Measurements from ENCODE around the gene F2.

The F2 gene

DNA sequence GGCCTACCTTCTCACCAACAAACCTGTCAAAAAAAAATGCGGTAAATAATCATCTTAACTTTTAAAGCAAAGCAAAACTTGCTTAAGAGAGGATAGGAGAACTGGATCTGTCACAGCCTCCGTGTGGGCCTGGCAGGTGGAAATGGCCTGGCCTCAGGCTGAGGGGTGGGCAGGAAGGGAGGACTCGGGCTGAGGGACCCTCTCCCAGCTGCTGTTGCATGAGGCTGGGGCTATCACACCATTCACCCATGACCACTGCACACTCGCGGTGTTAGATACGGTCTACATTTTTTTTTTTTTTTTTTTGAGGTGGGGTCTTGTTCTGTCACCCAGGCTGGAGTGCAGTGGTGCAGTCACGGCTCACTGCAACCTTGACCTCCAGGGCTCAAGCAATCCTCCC is 43.1 kb upstream of the F2 start:
- Histone ChIP-seq H3K4me2 (ENCODE audit: low read length, poor library complexity, severe bottlenecking) (no peak overlapping the region), H2AK5ac (ENCODE audit: low read length, severe bottlenecking) (peak overlapping the region; percentile 7), H3K4me3 (ENCODE audit: insufficient read depth in 1 of 2, low read depth in 1 of 2, low read length in 2 of 2) (peak overlapping the region in 1 of 2 experiments; percentile 46), H3K79me1 (replicated peaks; ENCODE audit: low read length, poor library complexity, severe bottlenecking) (peaks cover 14% of the 10 kb centered on the region), H2BK15ac (ENCODE audit: low read depth, poor library complexity, severe bottlenecking) (no peak overlapping the region), H2BK12ac (ENCODE audit: low read length in 2 of 2) (peak overlapping the region in 1 of 2 experiments; percentile 35), H3K23ac (ENCODE audit: low read length in 2 of 2) (peak overlapping the region in 1 of 2 experiments; percentile 46), H3K27ac (ENCODE audit: low read length, poor library complexity, severe bottlenecking) (peak overlapping the region; percentile 63), H3K14ac (ENCODE audit: low read length in 2 of 2) (no peak overlapping the region), H4K91ac (ENCODE audit: low read length) (no peak overlapping the region), H2BK5ac (ENCODE audit: low read depth, low read length, poor library complexity, severe bottlenecking) (no peak overlapping the region), H2AFZ (ENCODE audit: low read depth, low read length) (no peak overlapping the region), H3K36me3 (ENCODE audit: control insufficient read depth in 1 of 2, insufficient read depth in 2 of 2, low read depth in 1 of 2, low read length in 2 of 2) (peaks cover 74 to 79% of the 10 kb centered on the region in 2 experiments), H3K4ac (ENCODE audit: low read depth in 1 of 2, low read length in 2 of 2) (no peak overlapping the region), H2BK120ac (ENCODE audit: low read depth, low read length) (no peak overlapping the region), H3K18ac (ENCODE audit: low read depth in 1 of 2, low read length in 2 of 2) (peak overlapping the region; percentile 59 to 70), H3K4me1 (ENCODE audit: control insufficient read depth, insufficient read depth, low read depth, low read length) (peaks cover 32% of the 10 kb centered on the region), H3K9ac (ENCODE audit: low read length) (peak overlapping the region; percentile 80), H4K8ac (ENCODE audit: low read length) (peak overlapping the region; percentile 57), H3K9me3 (ENCODE audit: control insufficient read depth, low read length) (no peaks in the 10 kb centered on the region), H3K27me3 (ENCODE audit: control insufficient read depth in 1 of 2, insufficient read depth in 1 of 2, low read length in 2 of 2) (no peaks in the 10 kb centered on the region)
- WGBS, result 100% methylated on average over 3 of the region's 7 CpGs
- no peak for DNase-seq

DNA sequence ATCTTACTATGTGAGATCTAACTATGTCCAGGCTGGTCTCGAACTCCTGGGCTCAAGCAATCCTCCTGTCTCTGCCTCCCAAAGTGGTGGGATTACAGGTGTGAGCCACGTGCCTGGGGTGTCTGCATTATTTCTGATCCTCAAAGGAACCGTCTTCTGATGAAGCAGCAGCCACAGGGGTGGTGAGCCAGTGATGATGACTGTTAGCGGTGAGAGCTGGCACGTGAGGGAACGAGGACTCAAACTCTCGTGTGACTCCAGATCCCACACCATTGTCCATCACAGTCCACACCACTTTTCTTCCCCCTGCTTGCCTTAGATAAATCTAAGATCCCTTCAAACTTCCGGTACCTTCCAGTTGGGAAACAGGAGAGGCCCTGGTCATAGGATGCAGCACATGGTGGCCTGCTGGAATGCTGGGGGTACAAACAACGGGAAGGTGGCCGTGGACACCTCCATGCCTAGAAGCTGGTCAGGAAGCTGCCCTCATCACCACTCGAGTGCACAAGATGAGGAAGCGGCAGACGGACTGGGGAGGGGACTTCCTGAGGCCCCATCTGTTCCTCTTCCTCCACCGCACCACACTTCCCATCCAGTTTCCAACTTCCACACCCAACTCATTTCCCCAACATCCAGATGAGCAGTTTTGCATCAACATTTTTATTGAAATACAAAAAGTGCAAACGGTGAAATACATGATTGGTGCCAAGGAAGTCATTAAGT is 42.4 kb upstream of the F2 start:
- Histone ChIP-seq H3K27me3 (ENCODE audit: control insufficient read depth in 1 of 2, insufficient read depth in 1 of 2, low read length in 2 of 2) (no peaks in the 10 kb centered on the region), H2AFZ (ENCODE audit: low read depth, low read length) (no peak overlapping the region)
- WGBS, result 95% methylated on average over 15 of the region's 15 CpGs

DNA sequence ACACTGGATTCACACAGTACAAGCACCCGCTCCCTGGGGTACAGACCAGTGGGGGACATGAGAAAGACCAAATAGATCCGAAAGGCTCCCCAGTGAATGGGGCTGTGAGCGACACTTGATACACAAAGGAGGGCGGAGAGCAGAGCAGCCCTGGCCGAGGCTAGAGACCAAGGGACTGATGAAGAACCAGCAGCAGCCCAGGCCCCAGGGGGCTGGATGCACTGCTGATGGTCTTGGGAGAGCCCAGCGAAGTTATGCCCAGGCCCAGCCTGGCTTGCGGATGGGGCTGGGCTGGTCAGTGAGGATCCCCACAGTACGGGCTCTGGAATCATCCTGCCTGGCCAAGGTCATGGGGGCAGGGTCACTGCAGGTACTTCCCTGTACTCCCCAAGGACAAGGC is 41.8 kb upstream of the F2 start:
- no peak overlapping the region for H3K9ac ChIP-seq (ENCODE audit: low read length)
- WGBS, result 93% methylated on average over 8 of the region's 8 CpGs
- DNase-seq, result no peak

More for the DNA sequence above, 42.4 kb upstream of the F2 start:
- Histone ChIP-seq H2AK5ac (ENCODE audit: low read length, severe bottlenecking) (no peak overlapping the region), H2BK15ac (ENCODE audit: low read depth, poor library complexity, severe bottlenecking) (no peak overlapping the region), H3K14ac (ENCODE audit: low read length in 2 of 2) (no peak overlapping the region), H3K27ac (ENCODE audit: low read length, poor library complexity, severe bottlenecking) (no peak overlapping the region), H4K8ac (ENCODE audit: low read length) (peak overlapping the region; percentile 42), H3K36me3 (ENCODE audit: control insufficient read depth in 1 of 2, insufficient read depth in 2 of 2, low read depth in 1 of 2, low read length in 2 of 2) (peaks cover 80 to 83% of the 10 kb centered on the region in 2 experiments), H3K9me3 (ENCODE audit: control insufficient read depth, low read length) (no peaks in the 10 kb centered on the region), H4K91ac (ENCODE audit: low read length) (no peak overlapping the region), H3K4me1 (ENCODE audit: control insufficient read depth, insufficient read depth, low read depth, low read length) (peaks cover 32% of the 10 kb centered on the region), H3K18ac (ENCODE audit: low read depth in 1 of 2, low read length in 2 of 2) (no peak overlapping the region), H2BK12ac (ENCODE audit: low read length in 2 of 2) (no peak overlapping the region), H2BK5ac (ENCODE audit: low read depth, low read length, poor library complexity, severe bottlenecking) (no peak overlapping the region), H3K4ac (ENCODE audit: low read depth in 1 of 2, low read length in 2 of 2) (no peak overlapping the region), H3K4me2 (ENCODE audit: low read length, poor library complexity, severe bottlenecking) (no peak overlapping the region), H2BK120ac (ENCODE audit: low read depth, low read length) (no peak overlapping the region), H3K79me1 (replicated peaks; ENCODE audit: low read length, poor library complexity, severe bottlenecking) (peaks cover 16% of the 10 kb centered on the region), H3K23ac (ENCODE audit: low read length in 2 of 2) (no peak overlapping the region), H3K4me3 (ENCODE audit: insufficient read depth in 1 of 2, low read depth in 1 of 2, low read length in 2 of 2) (no peak overlapping the region), H3K9ac (ENCODE audit: low read length) (no peak overlapping the region)
- DNase-seq, result no peak

DNA sequence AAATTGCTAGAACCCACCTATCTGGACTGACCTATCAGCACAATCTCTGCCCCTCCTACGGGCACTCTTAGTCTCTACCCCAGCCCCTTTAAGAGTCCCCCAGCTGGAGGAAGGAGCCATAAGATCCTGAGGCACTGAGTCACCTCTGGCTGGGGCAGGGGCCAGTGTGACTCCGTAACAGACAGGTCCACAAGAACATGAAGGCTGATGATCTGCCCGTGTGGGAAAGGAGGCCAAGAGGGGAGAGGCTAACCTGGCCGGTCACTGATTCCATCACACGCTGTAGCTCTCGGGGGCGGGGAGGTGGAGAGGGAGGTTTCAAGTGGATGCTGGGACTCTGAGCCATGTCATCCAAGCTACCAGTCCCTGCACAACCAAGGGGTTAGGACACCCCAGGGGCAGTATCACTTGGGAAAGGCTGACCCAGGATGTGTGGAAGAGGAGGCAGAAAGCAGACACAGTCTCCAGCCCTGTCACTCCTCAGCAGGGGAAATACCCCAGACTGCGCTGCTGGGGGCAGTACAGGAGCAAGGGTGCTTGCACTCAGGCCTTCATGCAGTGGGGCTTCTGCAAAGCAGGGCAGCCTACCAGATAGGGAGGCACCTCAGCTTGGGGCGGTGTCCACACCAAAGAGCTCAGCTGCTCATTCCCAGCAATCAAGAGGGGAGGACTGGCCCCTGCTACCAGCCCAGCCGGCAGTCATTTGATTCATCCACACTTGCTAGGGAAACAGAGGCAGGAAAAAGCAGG is 40.8 kb upstream of the F2 start:
- WGBS, result 82% methylated on average over 10 of the region's 10 CpGs
- Histone ChIP-seq H3K27me3 (ENCODE audit: control insufficient read depth in 1 of 2, insufficient read depth in 1 of 2, low read length in 2 of 2) (no peaks in the 10 kb centered on the region), H3K23ac (ENCODE audit: low read length in 2 of 2) (no peak overlapping the region), H2BK120ac (ENCODE audit: low read depth, low read length) (no peak overlapping the region), H2BK12ac (ENCODE audit: low read length in 2 of 2) (no peak overlapping the region), H3K36me3 (ENCODE audit: control insufficient read depth in 1 of 2, insufficient read depth in 2 of 2, low read depth in 1 of 2, low read length in 2 of 2) (peaks cover 77 to 80% of the 10 kb centered on the region in 2 experiments), H4K91ac (ENCODE audit: low read length) (no peak overlapping the region), H3K14ac (ENCODE audit: low read length in 2 of 2) (no peak overlapping the region), H2AFZ (ENCODE audit: low read depth, low read length) (no peak overlapping the region), H3K4me2 (ENCODE audit: low read length, poor library complexity, severe bottlenecking) (no peak overlapping the region), H2BK5ac (ENCODE audit: low read depth, low read length, poor library complexity, severe bottlenecking) (no peak overlapping the region), H2BK15ac (ENCODE audit: low read depth, poor library complexity, severe bottlenecking) (no peak overlapping the region), H3K9ac (ENCODE audit: low read length) (peak overlapping the region; percentile 59), H3K4me1 (ENCODE audit: control insufficient read depth, insufficient read depth, low read depth, low read length) (peaks cover 32% of the 10 kb centered on the region), H4K8ac (ENCODE audit: low read length) (no peak overlapping the region), H3K4ac (ENCODE audit: low read depth in 1 of 2, low read length in 2 of 2) (no peak overlapping the region), H3K9me3 (ENCODE audit: control insufficient read depth, low read length) (no peaks in the 10 kb centered on the region), H3K18ac (ENCODE audit: low read depth in 1 of 2, low read length in 2 of 2) (no peak overlapping the region), H3K27ac (ENCODE audit: low read length, poor library complexity, severe bottlenecking) (no peak overlapping the region), H3K4me3 (ENCODE audit: insufficient read depth in 1 of 2, low read depth in 1 of 2, low read length in 2 of 2) (no peak overlapping the region), H2AK5ac (ENCODE audit: low read length, severe bottlenecking) (no peak overlapping the region), H3K79me1 (replicated peaks; ENCODE audit: low read length, poor library complexity, severe bottlenecking) (peaks cover 25% of the 10 kb centered on the region)
- DNase-seq, result peak; percentile 28

More for the DNA sequence above, 41.8 kb upstream of the F2 start:
- Histone ChIP-seq H2BK15ac (ENCODE audit: low read depth, poor library complexity, severe bottlenecking) (no peak overlapping the region), H3K79me1 (replicated peaks; ENCODE audit: low read length, poor library complexity, severe bottlenecking) (peaks cover 21% of the 10 kb centered on the region), H3K27ac (ENCODE audit: low read length, poor library complexity, severe bottlenecking) (no peak overlapping the region), H2BK120ac (ENCODE audit: low read depth, low read length) (no peak overlapping the region), H3K14ac (ENCODE audit: low read length in 2 of 2) (no peak overlapping the region), H3K27me3 (ENCODE audit: control insufficient read depth in 1 of 2, insufficient read depth in 1 of 2, low read length in 2 of 2) (no peaks in the 10 kb centered on the region), H2BK5ac (ENCODE audit: low read depth, low read length, poor library complexity, severe bottlenecking) (no peak overlapping the region), H3K23ac (ENCODE audit: low read length in 2 of 2) (no peak overlapping the region), H3K36me3 (ENCODE audit: control insufficient read depth in 1 of 2, insufficient read depth in 2 of 2, low read depth in 1 of 2, low read length in 2 of 2) (peaks cover 81 to 83% of the 10 kb centered on the region in 2 experiments), H4K91ac (ENCODE audit: low read length) (no peak overlapping the region), H2BK12ac (ENCODE audit: low read length in 2 of 2) (no peak overlapping the region), H2AK5ac (ENCODE audit: low read length, severe bottlenecking) (no peak overlapping the region), H4K8ac (ENCODE audit: low read length) (no peak overlapping the region), H3K4me1 (ENCODE audit: control insufficient read depth, insufficient read depth, low read depth, low read length) (peaks cover 32% of the 10 kb centered on the region), H3K9me3 (ENCODE audit: control insufficient read depth, low read length) (no peaks in the 10 kb centered on the region), H2AFZ (ENCODE audit: low read depth, low read length) (no peak overlapping the region), H3K4me2 (ENCODE audit: low read length, poor library complexity, severe bottlenecking) (no peak overlapping the region), H3K4ac (ENCODE audit: low read depth in 1 of 2, low read length in 2 of 2) (no peak overlapping the region), H3K4me3 (ENCODE audit: insufficient read depth in 1 of 2, low read depth in 1 of 2, low read length in 2 of 2) (no peak overlapping the region), H3K18ac (ENCODE audit: low read depth in 1 of 2, low read length in 2 of 2) (no peak overlapping the region)
